Keratinocyte (primary cell): ENCODE measurements around the gene CLRN3. TPM values are rescaled to one million over a fixed set of nuclear protein-coding genes. Genes with fewer than 3 reads are reported as not detected.

Experiments
- DNase-seq: peaks from one replicate; pipeline ENCODE4 v3.0.0-alpha.2; 2011; ENCODE audit warnings: low read depth, missing footprints, low spot score
- FAIRE-seq: peaks from 2 replicates; lab custom pipeline; 2011; peaks lifted over from hg19 to GRCh38; lab: Jason Lieb, UNC
- H2AFZ ChIP-seq: 2 replicates; pipeline ENCODE4 v1.6.0; 2012; ENCODE audit warnings: low read length, control low read depth, inconsistent platforms; ENCODE audit not compliant: control insufficient read depth
- H3K27ac ChIP-seq: 2 replicates; pipeline ENCODE4 v1.5.1; 2011; ENCODE audit warnings: low read length; ENCODE audit not compliant: control insufficient read depth, insufficient read depth
- H3K27me3 ChIP-seq: 3 replicates; pipeline ENCODE4 v1.6.0; 2011; ENCODE audit warnings: low read length; ENCODE audit not compliant: control insufficient read depth, insufficient read depth; ENCODE audit errors: extremely low read depth
- H3K36me3 ChIP-seq, 2 experiments: 2 replicates in 1 of 2; 3 replicates in 1 of 2; pipeline ENCODE4 v1.5.1; 2011; ENCODE audit warnings: low read length in 2 of 2, mild to moderate bottlenecking in 1 of 2; ENCODE audit not compliant: control insufficient read depth in 2 of 2, insufficient read depth in 2 of 2; ENCODE audit errors: extremely low read depth in 1 of 2
- H3K4me1 ChIP-seq: 3 replicates; pipeline ENCODE4 v1.5.1; 2011; ENCODE audit warnings: low read length; ENCODE audit not compliant: control insufficient read depth, insufficient read depth; ENCODE audit errors: extremely low read depth
- H3K4me2 ChIP-seq: 3 replicates; pipeline ENCODE4 v1.6.0; 2011; ENCODE audit warnings: low read depth, low read length; ENCODE audit not compliant: control insufficient read depth, insufficient read depth; ENCODE audit errors: extremely low read depth
- H3K4me3 ChIP-seq, 3 experiments: fragments of 200-600 bp in 1 of 3; sonication (generic) in 1 of 3; 2 replicates in 2 of 3; 3 replicates in 1 of 3; pipeline ENCODE4 v1.5.1; 2011 to 2016; ENCODE audit warnings: low read length in 3 of 3, mild to moderate bottlenecking in 3 of 3, control low read depth in 2 of 3, inconsistent platforms in 1 of 3, low read depth in 1 of 3, mixed read lengths in 1 of 3, mixed run types in 1 of 3, moderate library complexity in 1 of 3; ENCODE audit not compliant: control insufficient read depth in 2 of 3, insufficient read depth in 2 of 3; ENCODE audit errors: extremely low read depth in 1 of 3
- H3K79me2 ChIP-seq: 2 replicates; pipeline ENCODE4 v1.6.0; 2012; ENCODE audit warnings: low read length; ENCODE audit not compliant: control insufficient read depth, insufficient read depth
- H3K9ac ChIP-seq: 3 replicates; pipeline ENCODE4 v1.6.0; 2011; ENCODE audit warnings: low read length; ENCODE audit not compliant: control insufficient read depth, insufficient read depth; ENCODE audit errors: extremely low read depth
- H3K9me1 ChIP-seq: 3 replicates; pipeline ENCODE4 v1.6.0; 2011; ENCODE audit warnings: low read length; ENCODE audit not compliant: control insufficient read depth, insufficient read depth; ENCODE audit errors: extremely low read depth
- H3K9me3 ChIP-seq: 2 replicates; pipeline ENCODE4 v1.5.1; 2012; ENCODE audit warnings: low read depth, low read length; ENCODE audit not compliant: control insufficient read depth
- H4K20me1 ChIP-seq: 3 replicates; pipeline ENCODE4 v1.6.0; 2011; ENCODE audit warnings: low read length; ENCODE audit not compliant: control insufficient read depth, insufficient read depth; ENCODE audit errors: extremely low read depth
- EZH2 ChIP-seq: IDR thresholded peaks from one replicate; pipeline ENCODE4 v1.6.1; 2012; ENCODE audit warnings: inconsistent platforms, mild to moderate bottlenecking, low read length, moderate library complexity
- dilution Hi-C: fragments of 300-500 bp; cut with MboI; formaldehyde crosslinking; loops from one replicate; pipeline ENCODE4 v1.7.0; 2020; ENCODE audit warnings: low sequenced_read_pairs; ENCODE audit not compliant: extremely low pct_ligation_motif_present
- polyA plus RNA-seq, 5 experiments: library from polyadenylated mRNA; depleted of rRNA in 3 of 5; stranded (reverse) in 3 of 5; stranded (forward) in 1 of 5; unstranded in 1 of 5; fragments of >200 nt; gene quantifications; 1 replicate in 1 of 5; 2 replicates in 3 of 5; 3 replicates in 1 of 5; pipeline versions ENCODE4 v1.2.1 to v1.2.3, GENCODE V29; 2011 to 2012; ENCODE audit warnings: missing spikeins in 2 of 5, low read depth in 1 of 5, low replicate concordance in 1 of 5
- TF ChIP-seq, protein P1 (sequence below), 3 experiments: IDR thresholded peaks in 1 of 3; conservative IDR thresholded peaks in 1 of 3; optimal IDR thresholded peaks in 1 of 3; 2 replicates in 2 of 3; 3 replicates in 1 of 3; pipeline versions ENCODE3 to v1.5.1; 2011; ENCODE audit warnings: low read length in 3 of 3, mild to moderate bottlenecking in 3 of 3, moderate library complexity in 2 of 3, control low read depth in 1 of 3, inconsistent platforms in 1 of 3; ENCODE audit not compliant: insufficient read depth in 2 of 3; ENCODE audit errors: extremely low read depth in 1 of 3

Gene CLRN3
- polyA plus RNA-seq, 1 donor (not counting 4 experiments of a cell fraction or from before 2014, with no cell fraction given) = not detected

- Histone ChIP-seq H3K27ac (no peak overlapping the region), H3K4me2 (no peak overlapping the region), H3K4me1 (no peaks in the 10 kb centered on the region), H3K9me1 (no peaks in the 10 kb centered on the region), H3K9ac (no peak overlapping the region), H3K79me2 (no peaks in the 10 kb centered on the region), H3K4me3 (no peak overlapping the region), H3K9me3 (no peaks in the 10 kb centered on the region), H3K27me3 (no peaks in the 10 kb centered on the region), H4K20me1 (no peaks in the 10 kb centered on the region), H3K36me3 (no peaks in the 10 kb centered on the region), H2AFZ (no peak overlapping the region)
- dilution Hi-C loops = no loop called here
- FAIRE-seq (no peak), DNase-seq (no peak)
- TF ChIP-seq, protein P1, sequence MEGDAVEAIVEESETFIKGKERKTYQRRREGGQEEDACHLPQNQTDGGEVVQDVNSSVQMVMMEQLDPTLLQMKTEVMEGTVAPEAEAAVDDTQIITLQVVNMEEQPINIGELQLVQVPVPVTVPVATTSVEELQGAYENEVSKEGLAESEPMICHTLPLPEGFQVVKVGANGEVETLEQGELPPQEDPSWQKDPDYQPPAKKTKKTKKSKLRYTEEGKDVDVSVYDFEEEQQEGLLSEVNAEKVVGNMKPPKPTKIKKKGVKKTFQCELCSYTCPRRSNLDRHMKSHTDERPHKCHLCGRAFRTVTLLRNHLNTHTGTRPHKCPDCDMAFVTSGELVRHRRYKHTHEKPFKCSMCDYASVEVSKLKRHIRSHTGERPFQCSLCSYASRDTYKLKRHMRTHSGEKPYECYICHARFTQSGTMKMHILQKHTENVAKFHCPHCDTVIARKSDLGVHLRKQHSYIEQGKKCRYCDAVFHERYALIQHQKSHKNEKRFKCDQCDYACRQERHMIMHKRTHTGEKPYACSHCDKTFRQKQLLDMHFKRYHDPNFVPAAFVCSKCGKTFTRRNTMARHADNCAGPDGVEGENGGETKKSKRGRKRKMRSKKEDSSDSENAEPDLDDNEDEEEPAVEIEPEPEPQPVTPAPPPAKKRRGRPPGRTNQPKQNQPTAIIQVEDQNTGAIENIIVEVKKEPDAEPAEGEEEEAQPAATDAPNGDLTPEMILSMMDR (optimal IDR thresholded peaks at IDR 0.05 in 1 of 3, IDR thresholded peaks at IDR 0.05 in 1 of 3, conservative IDR thresholded peaks at IDR 0.05 in 1 of 3; ENCODE audit: extremely low read depth in 1 of 3, insufficient read depth in 2 of 3, low read length in 3 of 3) = no peak
- TF ChIP-seq EZH2 = no peak
These were observed 16.8 kb downstream of the CLRN3 start for GRCh38 chr10:127875916-127876315.

GRCh38 chr10:127875449-127875765, 17.3 kb downstream of the CLRN3 start:
- Histone ChIP-seq H3K36me3 (no peaks in the 10 kb centered on the region), H3K9me3 (no peaks in the 10 kb centered on the region), H3K27ac (no peak overlapping the region), H2AFZ (no peak overlapping the region), H4K20me1 (no peaks in the 10 kb centered on the region), H3K79me2 (no peaks in the 10 kb centered on the region), H3K27me3 (no peaks in the 10 kb centered on the region), H3K4me3 (no peak overlapping the region), H3K4me2 (no peak overlapping the region), H3K4me1 (no peaks in the 10 kb centered on the region), H3K9ac (no peak overlapping the region), H3K9me1 (no peaks in the 10 kb centered on the region)
- dilution Hi-C loops = no loop called here
- DNase-seq (no peak), FAIRE-seq (no peak)
- TF ChIP-seq, protein P1 (optimal IDR thresholded peaks at IDR 0.05 in 1 of 3, IDR thresholded peaks at IDR 0.05 in 1 of 3, conservative IDR thresholded peaks at IDR 0.05 in 1 of 3; ENCODE audit: extremely low read depth in 1 of 3, insufficient read depth in 2 of 3, low read length in 3 of 3) = no peak
- no peak for TF ChIP-seq EZH2
